ENCODE measurements around the gene SEC31B. TPM values are rescaled to one million over a fixed set of nuclear protein-coding genes. Genes with fewer than 3 reads are reported as not detected.

SEC31B gene
- total RNA-seq, 1 donor from 2014 or later, result 9.2 TPM

GRCh38 chr10:100498059-100498458 is 21.6 kb downstream of the SEC31B start:
- no peaks in the 10 kb centered on the region for H3K4me1 ChIP-seq
- H3K9me3 ChIP-seq, result no peaks in the 10 kb centered on the region
- no peaks in the 10 kb centered on the region for H3K27me3 ChIP-seq
- no peak for DNase-seq (ENCODE audit: low spot score in 2 of 2)
- no peak overlapping the region for H3K4me3 ChIP-seq
- peaks cover 10 to 57% of the 10 kb centered on the region in 2 donors for H3K36me3 ChIP-seq
- intact Hi-C loops (cut with DNase I), result no loop called here
- no peak overlapping the region for H3K27ac ChIP-seq
- TF ChIP-seq CTCF (IDR thresholded peaks at IDR 0.05), result no peak

GRCh38 chr10:100496567-100496966 is 23.1 kb downstream of the SEC31B start:
- no peak for DNase-seq (ENCODE audit: low spot score in 2 of 2)
- peaks cover 10 to 57% of the 10 kb centered on the region in 2 donors for H3K36me3 ChIP-seq
- H3K4me3 ChIP-seq, result no peak overlapping the region
- H3K27ac ChIP-seq, result no peak overlapping the region
- TF ChIP-seq CTCF (IDR thresholded peaks at IDR 0.05), result no peak
- intact Hi-C loops (cut with DNase I), result no loop called here
- H3K27me3 ChIP-seq, result no peaks in the 10 kb centered on the region
- no peaks in the 10 kb centered on the region for H3K9me3 ChIP-seq
- no peaks in the 10 kb centered on the region for H3K4me1 ChIP-seq

- Histone ChIP-seq H3K4me1 (no peaks in the 10 kb centered on the region), H3K9me3 (no peaks in the 10 kb centered on the region), H3K27me3 (no peaks in the 10 kb centered on the region), H3K27ac (no peak overlapping the region), H3K4me3 (no peak overlapping the region), H3K36me3 (peaks cover 23 to 41% of the 10 kb centered on the region in 2 donors)
- no peak for DNase-seq (ENCODE audit: low spot score in 2 of 2)
- intact Hi-C loops (cut with DNase I), result no loop called here
- no peak for TF ChIP-seq CTCF (IDR thresholded peaks at IDR 0.05)
Observed at GRCh38 chr10:100490531-100490930, 29.1 kb downstream of the SEC31B start.

GRCh38 chr10:100489396-100489795 is 30.3 kb downstream of the SEC31B start:
- H3K4me1 ChIP-seq, result no peaks in the 10 kb centered on the region
- no peaks in the 10 kb centered on the region for H3K9me3 ChIP-seq
- peaks cover 23 to 35% of the 10 kb centered on the region in 2 donors for H3K36me3 ChIP-seq
- H3K4me3 ChIP-seq, result no peak overlapping the region
- H3K27me3 ChIP-seq, result no peaks in the 10 kb centered on the region
- no peak for TF ChIP-seq CTCF (IDR thresholded peaks at IDR 0.05)
- intact Hi-C loops (cut with DNase I), result no loop called here
- H3K27ac ChIP-seq, result no peak overlapping the region
- no peak for DNase-seq (ENCODE audit: low spot score in 2 of 2)

- intact Hi-C loops (cut with DNase I), result no loop called here
- H3K27me3 ChIP-seq, result no peaks in the 10 kb centered on the region
- H3K4me3 ChIP-seq, result no peak overlapping the region
- no peak for DNase-seq (ENCODE audit: low spot score in 2 of 2)
- H3K9me3 ChIP-seq, result no peaks in the 10 kb centered on the region
- TF ChIP-seq CTCF (IDR thresholded peaks at IDR 0.05), result no peak
- no peak overlapping the region for H3K27ac ChIP-seq
- H3K4me1 ChIP-seq, result peaks cover 0 to 5% of the 10 kb centered on the region in 2 donors
- peaks cover 23 to 35% of the 10 kb centered on the region in 2 donors for H3K36me3 ChIP-seq
Observed at GRCh38 chr10:100487529-100487928, 32.1 kb downstream of the SEC31B start.
